ENCODE data around the gene C1orf210.

The C1orf210 gene

DNA sequence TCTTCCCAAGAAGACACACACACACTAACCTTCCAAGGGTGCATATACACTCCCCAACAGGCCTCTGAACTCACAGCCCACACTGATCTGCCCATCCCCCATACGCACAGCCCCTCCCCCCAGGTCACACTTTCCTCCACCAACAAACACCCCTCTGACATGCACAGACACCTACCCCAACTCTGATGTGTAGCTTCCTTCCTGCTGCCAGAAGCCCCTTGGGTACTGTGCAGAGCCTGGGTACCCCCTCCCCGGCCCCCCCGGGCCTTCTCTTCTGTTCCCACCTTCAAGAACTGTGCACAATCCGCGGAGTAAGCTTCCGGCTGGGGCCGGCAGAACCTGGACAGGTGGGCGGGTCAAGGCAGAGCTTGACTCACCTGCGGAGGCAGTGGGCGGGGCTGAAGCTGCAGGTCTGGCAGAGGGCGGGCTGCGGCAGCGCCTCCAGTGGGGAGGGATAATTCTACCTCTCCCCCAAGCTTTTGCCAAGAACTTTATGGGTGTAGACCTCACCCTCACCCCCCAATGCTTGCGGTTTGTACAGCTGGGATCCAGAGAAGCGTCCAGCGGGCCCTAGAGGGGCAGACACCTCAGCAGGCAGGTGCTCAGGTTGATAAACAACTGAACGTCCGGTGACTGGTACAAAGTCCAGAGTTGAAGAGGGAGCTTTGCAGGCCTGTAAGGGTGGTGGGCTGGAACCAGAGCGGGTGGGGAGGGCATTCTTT is at the start of gene C1orf210:
TSS of gene C1orf210 (minus strand) at position 313 of the 722 bp plus-strand sequence. CDS start 2,311 bp downstream, outside the sequence.
- DNase-seq (ENCODE audit: low read depth): no peak

DNA sequence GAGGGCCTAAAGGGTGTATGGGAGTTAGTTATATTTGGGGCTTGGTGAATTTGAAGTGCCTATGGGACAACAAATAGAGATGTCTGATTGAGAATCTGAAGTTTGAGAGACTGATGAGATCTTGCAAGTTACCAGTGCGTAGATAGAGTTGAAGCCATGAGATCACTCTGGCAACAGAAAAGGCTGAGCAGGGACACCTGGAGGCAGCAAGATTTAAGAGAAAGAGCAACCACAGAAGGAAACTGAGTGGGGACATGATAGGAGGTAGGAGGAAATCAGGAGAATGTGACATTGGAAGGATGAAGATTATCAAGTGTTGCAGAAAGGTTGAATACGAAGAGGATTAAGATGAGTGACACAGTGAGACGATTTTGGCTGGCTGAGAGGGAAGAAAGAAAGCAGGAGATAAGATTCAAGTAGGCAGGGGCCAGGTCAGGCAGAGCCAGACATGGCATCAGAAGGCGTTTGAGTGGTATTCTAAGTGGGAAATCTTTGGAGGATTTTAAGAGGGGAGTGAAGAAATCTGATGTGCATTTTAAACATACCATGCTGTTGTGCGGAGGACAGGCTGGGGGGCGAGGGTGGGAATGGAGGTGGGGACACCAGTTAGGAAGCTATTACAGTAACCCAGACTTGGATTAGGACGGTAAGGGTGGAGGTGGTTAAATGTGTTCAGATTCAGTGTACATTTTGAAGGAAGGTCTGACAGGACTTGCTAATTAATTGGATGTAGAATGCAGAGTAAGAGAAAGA is 49.2 kb upstream of the C1orf210 start:
- DNase-seq (ENCODE audit: low read depth): no peak

DNA sequence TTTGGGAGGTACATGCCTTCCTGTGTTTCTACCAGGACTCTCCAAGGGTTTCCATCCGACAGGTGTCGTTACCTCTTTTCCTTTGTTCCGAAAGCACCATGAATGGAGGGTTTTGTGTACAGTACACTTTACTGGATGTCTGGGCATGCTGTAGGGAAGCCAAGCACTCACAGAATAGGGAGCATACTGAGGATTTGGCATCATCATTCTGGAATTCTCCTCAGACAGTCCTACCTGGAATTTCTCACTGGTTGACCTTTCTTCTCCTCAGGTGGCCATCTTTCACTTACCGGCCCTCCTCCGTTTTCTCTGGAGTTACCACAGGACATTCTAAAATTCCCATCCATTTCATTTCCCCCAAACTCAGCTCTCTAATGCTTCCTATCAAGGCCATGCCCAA is 46.3 kb upstream of the C1orf210 start:
- no peak for DNase-seq (ENCODE audit: low read depth)

DNA sequence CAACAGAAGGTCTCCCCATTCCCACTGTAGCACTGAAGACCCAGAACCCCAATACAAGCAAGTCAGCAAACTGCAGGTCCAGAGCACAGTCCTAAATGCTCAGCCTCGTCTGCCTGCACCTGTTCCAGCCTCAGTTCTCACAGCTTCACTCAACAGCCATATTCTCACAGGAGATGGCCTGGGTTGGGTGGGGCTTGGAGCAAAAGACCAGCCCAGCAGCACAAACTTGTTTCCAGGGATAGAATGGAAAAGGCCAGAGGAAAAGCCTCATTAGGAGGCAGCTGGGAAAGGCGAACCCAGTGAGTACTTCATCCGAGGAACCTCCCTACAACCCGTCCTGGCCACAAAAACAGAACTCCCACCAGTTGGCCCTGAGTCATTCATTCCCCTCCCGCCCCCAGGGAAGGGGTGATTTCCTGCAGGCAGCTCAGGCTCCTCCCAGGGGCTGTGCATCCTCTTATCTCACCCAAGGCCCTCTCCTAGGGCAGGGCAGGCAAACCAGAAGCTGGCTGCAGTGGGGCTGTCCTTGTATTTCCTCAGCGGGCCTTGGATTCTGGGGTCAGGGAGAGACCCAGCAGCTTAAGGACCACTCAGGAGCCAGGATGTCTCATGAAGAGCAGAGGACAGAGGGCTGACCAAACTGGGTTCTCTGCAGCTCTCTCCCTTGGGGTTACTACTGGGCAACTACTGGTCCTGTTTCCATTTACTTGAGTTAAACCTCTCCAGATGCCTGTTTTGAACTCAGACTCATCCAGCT is 44.8 kb upstream of the C1orf210 start:
- no peak for DNase-seq (ENCODE audit: low read depth)

DNA sequence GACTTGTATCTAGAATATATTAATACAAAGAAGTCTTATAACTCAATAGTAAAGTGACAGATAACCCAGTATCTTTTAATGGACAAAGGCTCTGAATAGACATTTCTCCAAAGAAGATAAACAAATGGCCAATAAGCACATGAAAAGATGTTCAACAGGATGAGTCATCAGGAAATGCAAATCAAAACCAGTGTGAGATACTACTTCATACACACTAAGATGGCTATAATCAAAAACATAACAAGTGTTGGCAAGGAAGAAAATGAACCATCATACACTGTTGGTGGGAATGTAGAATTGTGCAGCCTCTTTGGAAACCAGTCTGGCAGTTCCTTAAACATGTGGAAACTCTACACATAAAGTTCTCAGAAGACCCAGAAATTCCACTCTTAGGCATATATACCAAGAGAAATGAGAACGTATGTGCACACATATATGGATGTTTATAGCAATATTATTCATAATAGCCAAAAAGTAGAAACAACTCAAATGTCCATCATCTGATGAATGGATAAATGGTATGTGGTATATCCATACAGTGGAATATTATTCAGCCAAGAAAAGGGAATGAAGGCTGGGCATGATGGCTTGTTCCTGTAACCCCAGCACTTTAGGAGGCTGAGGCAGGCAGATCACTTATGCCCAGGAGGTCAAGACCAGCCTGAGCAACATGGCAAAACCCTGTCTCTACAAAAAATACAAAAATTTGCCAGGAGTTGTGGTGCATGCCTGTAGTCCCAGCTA is 42.3 kb upstream of the C1orf210 start:
- DNase-seq (ENCODE audit: low read depth): no peak

DNA sequence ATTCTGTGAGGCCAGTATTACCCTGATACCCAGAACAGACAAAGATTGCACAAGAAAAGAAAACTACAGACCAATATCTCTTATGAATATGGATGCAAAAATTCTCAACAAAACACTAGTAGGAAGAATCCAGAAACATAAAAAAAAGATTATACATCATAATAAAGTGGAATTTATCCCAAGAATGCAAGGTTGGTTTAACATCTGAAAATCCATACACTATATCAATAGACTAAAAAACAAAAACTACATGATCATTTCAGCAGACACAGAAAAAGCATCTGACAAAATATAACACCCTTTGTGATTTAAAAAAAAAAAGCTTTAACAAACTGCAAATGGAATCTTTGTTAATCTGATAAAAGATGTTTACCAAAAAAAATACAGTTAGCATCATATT is 40.0 kb upstream of the C1orf210 start:
- DNase-seq (ENCODE audit: low read depth): no peak

DNA sequence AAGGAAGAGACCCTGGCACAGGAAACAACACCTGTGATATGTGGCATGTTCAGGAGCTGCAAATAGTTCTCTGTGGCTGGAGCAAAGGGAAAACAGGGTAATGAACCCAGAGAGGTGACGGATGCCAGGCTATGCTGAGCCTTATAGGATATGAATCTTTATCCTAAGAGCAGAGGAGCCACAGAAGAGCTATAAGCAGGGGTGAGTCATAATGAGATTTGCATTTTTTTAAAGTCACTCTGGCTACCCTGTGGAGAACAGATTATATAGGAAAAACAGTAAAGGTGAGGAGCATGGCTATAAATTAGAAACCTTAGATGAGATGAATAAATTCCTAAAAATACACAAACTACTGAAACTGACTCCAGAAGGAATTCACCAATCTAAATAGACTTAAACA is 39.4 kb upstream of the C1orf210 start:
- no peak for DNase-seq (ENCODE audit: low read depth)

DNA sequence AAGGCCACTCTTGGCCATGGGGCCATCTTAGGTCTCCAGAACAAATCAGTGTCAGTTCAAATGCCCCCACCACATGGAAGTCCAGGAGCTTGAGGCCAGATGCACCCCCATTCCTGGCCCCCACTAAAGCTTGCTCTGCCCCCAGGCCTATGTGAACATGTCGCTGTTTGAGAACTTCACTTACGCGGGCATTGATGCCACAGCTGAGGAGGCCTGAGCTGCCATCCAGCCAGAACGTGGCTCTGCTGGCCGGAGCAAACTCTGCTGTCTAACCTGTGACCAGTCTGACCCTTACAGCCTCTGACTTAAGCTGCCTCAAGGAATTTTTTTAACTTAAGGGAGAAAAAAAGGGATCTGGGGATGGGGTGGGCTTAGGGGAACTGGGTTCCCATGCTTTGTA is 37.1 kb upstream of the C1orf210 start:
- DNase-seq (ENCODE audit: low read depth): no peak

DNA sequence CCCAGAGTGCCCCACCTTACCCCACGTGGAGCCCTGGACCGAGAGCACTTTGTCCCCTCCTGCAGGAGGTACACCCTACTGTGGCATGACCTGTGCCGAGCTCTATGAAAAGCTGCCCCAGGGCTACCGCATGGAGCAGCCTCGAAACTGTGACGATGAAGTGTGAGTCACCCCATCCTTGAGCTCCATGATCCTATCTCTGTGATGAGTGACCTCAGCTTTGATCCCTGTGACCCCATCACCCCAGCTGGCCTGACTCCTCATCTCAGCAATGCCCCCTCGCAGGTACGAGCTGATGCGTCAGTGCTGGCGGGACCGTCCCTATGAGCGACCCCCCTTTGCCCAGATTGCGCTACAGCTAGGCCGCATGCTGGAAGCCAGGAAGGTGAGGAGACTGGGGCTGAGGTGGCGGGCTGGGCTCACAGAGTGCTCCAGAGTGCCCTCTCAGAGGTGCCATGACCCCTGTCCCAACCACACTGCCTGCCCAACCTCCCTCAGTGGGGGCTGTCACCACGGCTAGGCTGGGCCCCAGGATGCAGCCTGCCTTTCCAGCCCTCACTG is 36.0 kb upstream of the C1orf210 start:
- no peak for DNase-seq (ENCODE audit: low read depth)

DNA sequence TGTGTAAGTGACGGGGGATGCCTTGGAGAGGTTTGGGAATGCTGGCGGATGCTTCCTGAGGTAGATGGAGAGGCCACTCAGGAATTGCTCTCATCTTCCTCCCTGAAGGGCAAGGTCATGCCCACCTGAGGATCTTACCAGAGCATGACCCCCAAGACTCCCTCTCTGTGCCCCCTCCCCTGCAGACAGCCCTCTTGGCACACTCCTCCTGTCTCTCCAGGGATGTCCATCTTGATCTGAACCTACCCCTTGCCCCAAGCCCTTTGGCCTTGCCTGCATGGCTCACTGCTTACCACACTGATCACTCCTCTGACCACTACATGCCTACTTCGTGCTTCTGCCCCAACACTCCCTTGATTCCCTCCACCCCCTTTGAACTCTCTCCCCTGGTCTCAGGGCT is 34.4 kb upstream of the C1orf210 start:
- no peak for DNase-seq (ENCODE audit: low read depth)

DNA sequence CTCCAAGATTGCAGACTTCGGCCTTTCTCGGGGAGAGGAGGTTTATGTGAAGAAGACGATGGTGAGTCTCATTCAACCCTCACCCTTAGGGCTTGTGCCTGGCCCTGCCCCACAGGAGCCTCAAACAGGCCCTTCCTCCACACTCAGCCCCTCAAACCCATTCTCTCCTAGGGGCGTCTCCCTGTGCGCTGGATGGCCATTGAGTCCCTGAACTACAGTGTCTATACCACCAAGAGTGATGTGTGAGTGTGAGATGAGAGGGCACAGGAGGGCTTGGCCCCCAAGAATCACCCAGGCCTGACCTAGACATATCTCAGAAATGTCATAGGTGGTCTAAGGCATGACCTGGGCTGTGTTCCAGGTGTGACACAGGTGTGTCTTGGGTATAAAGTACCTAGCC is 33.9 kb upstream of the C1orf210 start:
- DNase-seq (ENCODE audit: low read depth): no peak

DNA sequence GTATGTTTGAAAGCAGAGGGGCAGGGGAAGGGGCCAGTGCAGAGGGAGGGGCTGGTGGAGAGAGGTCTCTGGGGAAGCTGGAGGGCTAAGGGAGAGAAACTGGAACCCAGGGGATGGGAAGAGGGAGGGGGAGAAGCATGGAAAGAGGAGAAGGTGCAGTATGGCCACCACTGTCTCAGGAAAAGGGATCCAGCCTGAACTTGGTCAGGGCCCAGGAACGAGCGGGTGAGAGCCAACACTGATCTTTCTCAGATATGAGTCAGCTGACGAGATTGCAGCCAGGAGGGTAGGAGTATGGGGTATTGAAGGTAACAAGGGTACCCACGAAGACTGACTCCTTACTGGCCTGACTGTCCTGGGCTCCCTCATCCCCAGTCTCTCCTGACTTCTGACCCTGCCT is 33.5 kb upstream of the C1orf210 start:
- no peak for DNase-seq (ENCODE audit: low read depth)

DNA sequence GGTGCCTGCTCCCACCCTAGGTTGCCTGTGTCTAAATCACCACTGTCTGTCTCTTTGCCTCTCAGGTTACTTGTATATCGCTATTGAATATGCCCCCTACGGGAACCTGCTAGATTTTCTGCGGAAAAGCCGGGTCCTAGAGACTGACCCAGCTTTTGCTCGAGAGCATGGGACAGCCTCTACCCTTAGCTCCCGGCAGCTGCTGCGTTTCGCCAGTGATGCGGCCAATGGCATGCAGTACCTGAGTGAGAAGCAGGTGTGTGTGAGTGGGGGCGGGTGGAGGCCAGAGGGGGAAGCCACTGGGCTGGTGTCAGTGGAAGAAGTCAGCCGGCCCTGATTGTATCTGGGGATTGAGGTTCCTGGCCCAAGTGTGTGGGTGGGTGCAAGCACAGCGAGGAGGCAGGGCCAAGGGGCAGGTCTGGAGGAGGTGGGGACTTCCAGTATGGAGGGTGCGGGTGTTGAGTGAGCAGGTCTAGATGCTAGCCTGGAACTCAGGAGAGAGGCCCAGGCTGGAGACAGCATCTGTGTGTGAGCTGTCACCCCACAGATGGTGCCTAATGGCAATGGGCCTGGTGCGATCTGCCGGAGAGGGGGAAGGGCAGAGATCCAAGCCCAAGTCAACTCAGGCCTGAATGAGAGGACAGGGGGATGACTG is 32.6 kb upstream of the C1orf210 start:
- DNase-seq (ENCODE audit: low read depth): no peak

DNA sequence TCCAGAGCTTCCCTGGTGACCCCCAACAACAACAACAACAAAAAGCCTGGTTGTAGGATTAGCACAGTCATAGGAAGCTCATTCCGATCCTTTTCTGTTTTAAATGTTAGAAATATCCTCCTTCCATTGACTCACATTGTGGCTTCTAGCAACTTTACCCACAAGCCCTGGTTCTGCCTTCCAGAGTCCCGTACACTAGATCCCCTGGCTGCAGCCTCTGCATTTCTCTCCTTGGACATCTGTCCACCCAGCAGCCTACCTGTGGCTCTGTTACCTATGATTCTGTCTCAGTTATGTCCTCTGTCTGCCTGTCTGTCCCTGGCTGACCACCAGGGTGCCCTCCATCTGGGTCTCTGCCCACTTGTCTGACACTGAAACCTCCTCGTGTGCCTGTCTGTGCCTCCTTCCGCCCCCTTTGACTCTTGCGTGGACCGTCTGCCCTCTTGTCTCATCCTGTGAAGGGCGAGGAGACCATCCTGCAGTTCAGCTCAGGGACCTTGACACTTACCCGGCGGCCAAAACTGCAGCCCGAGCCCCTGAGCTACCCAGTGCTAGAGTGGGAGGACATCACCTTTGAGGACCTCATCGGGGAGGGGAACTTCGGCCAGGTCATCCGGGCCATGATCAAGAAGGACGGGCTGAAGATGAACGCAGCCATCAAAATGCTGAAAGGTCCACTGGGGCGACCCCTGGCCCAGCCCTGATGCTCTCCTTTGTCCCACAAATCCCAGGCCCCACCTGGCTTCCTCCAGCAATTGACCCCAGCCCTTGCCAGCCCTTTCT is 31.5 kb upstream of the C1orf210 start:
- DNase-seq (ENCODE audit: low read depth): no peak

DNA sequence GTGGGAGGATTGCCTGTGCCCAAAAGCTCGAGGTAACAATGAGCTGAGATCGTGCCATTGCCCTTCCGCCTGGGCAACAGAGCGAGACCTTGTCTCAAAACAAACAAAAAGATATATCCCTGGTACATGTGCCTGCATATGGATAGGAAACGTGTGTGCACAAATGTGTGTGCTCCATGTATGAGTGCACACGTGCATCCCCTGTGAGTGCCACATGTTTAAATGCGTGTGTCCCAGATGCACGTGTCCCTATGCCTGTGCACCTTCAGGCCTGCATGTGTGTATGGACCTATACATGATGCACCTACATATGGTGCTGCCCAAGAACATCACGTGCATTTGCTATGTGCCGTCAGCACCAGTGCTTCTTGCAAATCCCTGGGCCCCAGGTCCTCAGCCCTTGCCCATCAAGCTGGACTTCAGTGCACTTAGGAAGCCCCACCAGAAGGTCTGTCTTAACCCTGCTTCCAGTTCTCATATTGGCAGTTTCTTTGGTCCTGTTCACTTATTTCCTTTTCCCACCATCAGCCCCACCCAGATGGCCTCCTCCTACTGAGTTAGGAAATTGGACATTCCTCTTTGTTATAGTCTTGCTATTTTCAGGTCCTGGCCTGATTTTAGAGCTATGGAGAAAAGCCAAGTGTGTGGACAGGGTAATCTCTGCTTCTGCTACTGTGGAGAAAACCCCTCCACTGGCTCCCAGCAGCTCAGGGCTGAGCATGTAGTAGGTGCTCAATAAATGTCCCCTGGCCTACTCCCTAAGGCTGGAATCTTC is 30.8 kb upstream of the C1orf210 start:
- DNase-seq (ENCODE audit: low read depth): no peak

DNA sequence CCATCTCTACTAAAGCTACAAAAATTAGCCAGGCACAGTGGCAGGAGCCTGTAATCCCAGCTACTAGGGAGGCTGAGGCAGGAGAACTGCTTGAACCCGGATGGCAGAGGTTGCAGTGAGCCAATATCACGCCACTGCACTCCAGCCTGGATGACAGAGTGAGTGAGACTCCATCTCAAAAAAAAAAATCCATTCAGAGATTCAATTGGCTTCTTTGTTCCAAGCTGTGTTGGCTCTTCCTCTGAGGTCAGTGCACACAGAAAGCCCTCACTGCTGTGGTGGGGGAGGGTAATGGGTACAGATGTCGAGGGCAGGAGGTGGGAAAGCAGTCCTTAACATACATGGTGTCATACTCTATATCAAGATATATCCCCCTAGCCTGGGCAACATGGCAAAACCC is 30.1 kb upstream of the C1orf210 start:
- no peak for DNase-seq (ENCODE audit: low read depth)

DNA sequence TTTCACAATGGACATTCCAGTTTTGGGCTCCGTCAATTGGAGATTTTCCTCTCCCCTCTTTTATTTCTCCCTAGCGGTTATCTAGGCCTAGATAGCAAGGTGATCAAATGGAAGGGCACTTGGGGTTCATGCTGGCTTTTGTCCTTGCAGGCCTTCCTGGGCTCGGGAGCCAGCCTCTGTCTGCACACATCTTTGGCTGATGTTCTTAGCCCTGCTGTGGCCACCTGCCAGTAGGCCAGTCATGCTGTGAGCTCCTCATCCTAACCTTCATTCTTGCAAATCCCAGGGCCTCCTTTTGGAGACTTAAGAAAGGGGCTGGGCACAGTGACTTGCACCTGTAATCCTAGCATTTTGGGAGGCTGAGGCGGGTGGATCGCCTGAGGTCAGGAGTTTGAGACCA is 28.9 kb upstream of the C1orf210 start:
- no peak for DNase-seq (ENCODE audit: low read depth)

DNA sequence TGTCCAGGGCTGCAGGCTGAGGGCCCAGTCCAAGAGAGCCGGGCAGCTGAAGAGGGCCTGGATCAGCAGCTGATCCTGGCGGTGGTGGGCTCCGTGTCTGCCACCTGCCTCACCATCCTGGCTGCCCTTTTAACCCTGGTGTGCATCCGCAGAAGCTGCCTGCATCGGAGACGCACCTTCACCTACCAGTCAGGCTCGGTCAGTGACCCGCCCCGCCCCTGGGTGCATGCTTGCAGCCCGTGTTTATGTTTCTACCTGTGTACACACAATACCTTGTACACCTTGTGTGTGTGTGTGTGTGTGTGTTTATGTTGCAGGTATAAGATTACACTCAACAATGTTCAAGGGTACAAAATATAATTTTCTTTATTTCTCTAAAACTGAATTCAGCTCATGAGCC is 28.4 kb upstream of the C1orf210 start:
- DNase-seq (ENCODE audit: low read depth): no peak

DNA sequence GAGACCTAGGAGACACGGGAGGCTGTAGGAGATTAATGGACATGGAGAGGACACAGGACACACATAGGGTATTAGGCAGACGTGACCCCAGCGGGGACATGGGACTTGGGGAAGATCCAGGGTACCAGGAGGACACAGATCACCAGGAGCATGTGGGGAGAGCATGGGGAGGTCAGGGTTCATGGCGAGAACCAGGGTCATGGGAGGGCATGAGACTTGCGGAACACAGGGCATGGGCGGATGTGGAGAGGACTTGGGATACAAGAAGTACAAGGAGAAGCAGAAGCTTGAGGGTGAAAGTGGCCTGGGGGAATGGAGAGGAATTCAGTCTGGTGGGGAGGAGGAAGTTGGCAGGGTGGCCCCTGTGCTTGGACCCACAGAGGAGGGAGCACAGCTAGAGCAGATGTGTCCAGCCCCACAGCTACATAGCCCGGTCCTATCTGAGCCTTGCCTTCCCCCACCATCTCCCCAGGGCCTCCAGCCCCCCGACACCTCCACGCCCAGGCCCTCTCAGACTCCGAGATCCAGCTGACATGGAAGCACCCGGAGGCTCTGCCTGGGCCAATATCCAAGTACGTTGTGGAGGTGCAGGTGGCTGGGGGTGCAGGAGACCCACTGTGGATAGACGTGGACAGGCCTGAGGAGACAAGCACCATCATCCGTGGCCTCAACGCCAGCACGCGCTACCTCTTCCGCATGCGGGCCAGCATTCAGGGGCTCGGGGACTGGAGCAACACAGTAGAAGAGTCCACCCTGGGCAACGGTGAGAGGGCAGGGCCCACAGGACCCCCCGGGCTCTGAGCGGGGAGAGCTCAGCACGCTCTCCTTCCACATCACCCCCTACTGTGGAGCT is 27.5 kb upstream of the C1orf210 start:
- DNase-seq (ENCODE audit: low read depth): no peak
